GM04503 (cell line): ENCODE data around the gene RPS16.
A peak's percentile ranks its signal among the peaks of the same experiment; 100 is the strongest.

Experiments
- DNase-seq: peaks from one replicate; pipeline ENCODE4 v3.0.0-alpha.2; 2012; ENCODE audit warnings: low read depth

RPS16 gene

GRCh38 chr19:39407660-39408391 is 27.9 kb downstream of the RPS16 start:
- no peak for DNase-seq

- no peak for DNase-seq
Measured at GRCh38 chr19:39407410-39407659, 28.4 kb downstream of the RPS16 start.

- no peak for DNase-seq
Measured at GRCh38 chr19:39406656-39407409, 28.9 kb downstream of the RPS16 start, which contains the start of gene ZFP36. Gene ZFP36, plus strand, starts transcription at chr19:39406847. Its CDS starts 58 bp downstream, at chr19:39406905.

GRCh38 chr19:39405958-39406655 is 29.6 kb downstream of the RPS16 start:
- no peak for DNase-seq

GRCh38 chr19:39405261-39405957 is 30.3 kb downstream of the RPS16 start:
- no peak for DNase-seq

DNA sequence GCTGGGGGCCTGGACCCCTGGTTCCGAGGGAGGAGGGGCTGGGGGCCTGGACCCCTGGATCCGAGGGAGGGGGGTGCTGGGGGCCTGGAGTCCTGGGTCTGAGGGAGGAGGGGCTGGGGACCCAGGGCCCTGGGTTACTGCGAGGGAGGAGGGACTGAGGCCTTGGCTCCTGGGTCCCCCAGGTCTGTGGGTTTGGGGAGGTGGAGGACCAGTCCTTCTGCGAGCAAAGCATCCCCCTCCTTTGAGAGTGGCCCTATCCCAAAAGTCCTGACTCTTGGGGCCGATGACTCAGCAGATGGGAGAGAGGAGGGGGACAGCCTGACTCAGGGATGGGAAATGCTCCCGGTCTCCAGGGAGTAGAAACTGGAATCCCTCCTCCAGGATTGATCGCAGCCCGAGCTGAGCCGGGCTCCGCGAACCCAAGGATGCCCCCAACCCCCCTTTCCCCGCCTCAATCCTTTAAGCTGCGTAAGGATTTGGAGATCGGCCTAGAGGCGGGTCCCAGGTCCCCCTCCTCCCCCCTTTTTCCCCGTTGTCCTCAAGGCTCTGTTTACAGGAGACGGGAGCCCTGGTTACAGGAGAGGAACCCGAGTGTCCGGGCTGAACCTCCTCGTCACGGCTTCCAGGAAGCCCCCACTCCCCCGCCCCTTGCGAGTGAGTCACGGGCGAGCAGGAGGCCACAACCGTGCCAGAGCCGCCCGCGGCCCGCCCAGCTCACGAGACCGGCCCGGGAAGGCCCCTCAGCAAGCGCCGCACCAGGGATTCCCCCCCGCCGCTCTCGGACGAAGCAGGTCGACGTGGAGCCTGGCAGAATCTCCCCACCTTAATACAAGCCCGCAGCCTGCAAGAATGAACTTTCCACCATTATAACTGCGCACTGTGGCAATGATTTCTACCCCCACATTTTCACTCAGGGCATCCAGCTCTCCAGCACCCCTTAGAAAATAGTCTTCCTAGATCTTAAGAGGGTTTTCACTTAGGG is 32.1 kb downstream of the RPS16 start:
- peak; percentile 99 for DNase-seq

GRCh38 chr19:39402346-39403300 is 33.1 kb downstream of the RPS16 start:
- DNase-seq = no peak

DNA sequence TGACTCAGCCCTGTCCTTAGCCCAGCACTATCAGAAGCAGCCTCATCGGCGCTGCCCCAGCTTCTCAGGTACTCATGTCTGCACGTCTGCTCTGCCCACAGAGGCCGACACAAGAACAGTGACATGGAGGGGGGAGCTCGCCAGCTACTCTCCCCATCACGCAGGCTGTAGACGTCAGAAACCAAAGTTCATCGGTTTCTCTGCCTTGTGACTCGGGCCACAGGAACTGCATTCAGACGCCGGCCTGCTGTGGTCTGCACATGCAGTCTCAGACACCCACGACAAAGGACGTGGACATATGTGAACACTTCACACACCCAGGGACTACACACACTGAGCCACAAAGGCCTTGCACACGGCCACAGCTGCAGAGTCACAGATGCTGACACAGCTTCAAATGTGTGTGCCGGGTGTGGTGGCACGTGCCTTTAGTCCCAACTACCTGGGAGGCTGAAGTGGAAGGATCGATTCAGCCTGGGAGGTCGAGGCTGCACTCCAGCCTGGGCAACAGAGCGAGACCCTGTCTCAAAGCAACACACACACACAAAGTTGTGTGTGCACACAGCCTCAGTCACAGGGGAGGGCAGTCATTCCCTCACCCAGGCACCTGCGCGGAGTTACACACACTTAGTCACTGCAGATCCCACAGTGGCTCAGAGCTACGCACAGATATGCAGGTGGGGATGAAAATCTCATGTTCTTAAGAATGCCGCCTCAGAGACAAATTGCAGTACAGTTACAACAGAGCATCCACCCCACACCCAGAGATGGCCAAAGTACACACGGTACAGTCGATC is 34.0 kb downstream of the RPS16 start:
- no peak for DNase-seq

DNA sequence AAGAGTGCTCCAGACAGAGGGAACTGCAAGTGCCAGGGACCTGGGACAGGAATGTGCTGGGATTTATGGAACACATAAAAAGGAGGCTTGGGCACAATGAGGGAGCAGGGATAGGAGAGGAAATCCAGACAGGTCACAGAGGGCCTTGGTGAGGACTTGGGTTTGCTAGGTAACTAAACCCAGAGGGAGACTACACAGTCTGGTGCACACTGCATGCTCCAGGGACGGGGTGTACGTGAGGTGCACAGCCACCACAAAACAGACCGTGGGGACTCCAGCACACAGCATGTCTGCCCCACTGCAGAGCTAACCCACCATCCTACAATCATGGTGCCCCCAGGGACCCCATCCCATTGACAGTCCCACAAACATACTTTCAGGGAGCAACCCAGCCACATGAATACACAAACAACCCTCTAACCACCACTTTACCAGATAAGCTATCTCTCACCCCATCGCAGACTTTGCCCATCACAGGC is 34.6 kb downstream of the RPS16 start:
- DNase-seq = no peak

- no peak for DNase-seq
Measured at GRCh38 chr19:39400061-39400460, 35.7 kb downstream of the RPS16 start.

DNA sequence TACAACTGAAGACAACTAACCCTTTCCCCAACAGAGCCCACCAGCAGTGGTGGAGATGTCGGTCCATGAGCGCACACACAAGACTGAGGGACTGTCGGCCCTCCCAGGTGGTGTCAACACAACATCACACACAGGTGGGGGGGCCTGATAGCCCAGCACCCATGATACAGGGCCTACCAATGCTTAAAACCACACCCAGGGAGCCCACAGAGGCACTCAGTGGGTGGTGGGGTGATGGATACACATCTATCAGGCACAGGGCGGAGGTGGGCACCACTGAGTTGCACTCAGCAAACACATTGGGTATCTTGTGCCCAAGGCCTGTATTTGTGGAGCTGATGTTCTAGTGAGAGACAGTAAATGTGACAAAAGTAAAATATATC is 36.1 kb downstream of the RPS16 start:
- DNase-seq = no peak

DNA sequence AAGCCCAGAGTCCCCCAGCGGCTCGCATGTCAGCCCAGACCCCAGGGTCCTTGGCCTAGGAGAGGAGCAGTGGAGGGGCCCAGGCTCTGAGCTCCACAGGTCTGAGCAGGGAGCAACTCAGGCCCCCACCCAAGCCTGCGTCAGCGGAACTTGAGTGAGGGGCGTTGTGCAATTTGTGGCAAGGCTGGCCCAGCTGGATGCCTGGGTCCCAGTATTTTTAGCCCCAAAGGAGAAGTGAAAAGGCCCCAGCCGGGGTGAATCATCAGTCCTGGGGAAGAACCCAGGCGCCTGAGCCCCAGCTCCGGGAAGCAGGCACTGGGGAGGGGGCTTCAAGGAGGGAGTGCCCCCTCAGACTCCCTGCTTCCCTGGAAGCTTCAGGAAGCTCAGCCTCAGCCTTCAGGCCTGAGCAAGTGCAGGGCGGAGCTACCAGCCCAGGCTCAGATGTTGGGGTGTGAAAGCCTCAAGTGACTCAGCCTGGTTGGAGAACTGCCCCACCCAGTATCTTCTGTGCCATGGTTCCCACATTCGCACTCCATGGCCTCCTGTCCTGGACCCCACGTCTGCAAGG is 37.4 kb downstream of the RPS16 start:
- DNase-seq = no peak

DNA sequence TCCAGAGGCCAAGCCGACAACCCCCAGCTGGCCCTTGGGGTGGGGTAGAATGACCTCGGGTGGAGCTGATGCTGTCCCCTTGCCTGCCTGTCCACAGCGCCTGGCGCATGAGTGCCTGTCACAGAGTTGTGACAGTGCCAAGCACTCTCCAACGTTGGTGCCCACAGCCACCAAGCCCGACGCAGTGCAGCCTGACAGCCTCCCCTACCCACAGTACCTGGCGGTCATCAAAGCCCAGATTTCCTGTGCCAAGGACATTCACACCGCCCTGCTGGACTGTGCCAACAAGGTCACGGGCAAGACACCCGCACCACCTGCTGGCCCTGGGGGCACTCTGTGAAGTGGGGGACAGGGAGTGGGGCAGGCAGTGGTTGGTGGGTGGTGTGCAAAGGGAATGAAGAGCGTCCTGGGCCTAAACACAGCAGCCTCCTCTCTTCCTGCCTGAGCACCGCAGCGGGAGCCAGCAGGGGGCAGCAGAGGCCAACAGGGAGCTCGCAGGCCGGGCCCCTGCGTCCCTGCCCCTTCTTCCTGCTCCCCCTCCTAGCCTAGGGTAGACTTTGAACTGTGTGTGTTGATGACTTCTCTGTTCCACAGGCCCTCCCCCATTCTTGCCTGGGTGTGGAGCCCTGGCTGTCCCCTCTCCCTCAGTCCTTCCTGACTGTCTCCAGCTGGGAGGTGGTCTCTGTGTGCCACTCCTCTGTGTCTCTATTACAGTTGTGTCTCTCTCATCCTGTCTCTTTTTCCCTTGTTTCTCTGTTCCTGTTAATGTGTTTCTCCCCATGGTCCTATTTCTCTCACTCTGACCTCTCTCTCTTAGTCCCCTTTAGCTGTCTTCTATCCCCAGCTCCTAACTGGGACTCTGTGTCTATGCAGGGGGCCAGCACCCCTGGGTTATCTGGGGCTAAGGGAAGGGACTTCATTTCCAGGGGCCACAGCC is 38.1 kb downstream of the RPS16 start:
- DNase-seq = no peak

GRCh38 chr19:39390751-39391437 is 44.9 kb downstream of the RPS16 start, which contains the start of the genes MED29 and PAF1:
Gene MED29, plus strand, starts transcription at chr19:39391378. Its CDS starts 45 bp downstream, at chr19:39391423.
Gene PAF1, minus strand, starts transcription at chr19:39391106. Its CDS starts 242 bp downstream, at chr19:39390864.
- DNase-seq = peak; percentile 98

DNA sequence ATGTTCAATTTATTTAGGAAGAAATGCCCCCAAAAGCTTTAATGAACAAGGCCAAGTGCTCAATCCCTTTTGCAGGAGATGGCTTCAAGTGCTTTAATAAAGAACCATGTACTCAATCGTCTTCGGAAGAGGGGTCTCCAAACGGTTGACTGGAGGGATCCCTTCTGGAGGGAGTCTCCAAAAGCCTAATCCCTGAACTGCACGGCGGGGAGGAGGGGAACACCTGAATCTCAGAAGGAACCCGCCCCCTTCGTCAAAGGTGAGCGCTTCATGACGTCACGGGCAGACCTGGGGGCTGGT is 45.3 kb downstream of the RPS16 start:
- no peak for DNase-seq

DNA sequence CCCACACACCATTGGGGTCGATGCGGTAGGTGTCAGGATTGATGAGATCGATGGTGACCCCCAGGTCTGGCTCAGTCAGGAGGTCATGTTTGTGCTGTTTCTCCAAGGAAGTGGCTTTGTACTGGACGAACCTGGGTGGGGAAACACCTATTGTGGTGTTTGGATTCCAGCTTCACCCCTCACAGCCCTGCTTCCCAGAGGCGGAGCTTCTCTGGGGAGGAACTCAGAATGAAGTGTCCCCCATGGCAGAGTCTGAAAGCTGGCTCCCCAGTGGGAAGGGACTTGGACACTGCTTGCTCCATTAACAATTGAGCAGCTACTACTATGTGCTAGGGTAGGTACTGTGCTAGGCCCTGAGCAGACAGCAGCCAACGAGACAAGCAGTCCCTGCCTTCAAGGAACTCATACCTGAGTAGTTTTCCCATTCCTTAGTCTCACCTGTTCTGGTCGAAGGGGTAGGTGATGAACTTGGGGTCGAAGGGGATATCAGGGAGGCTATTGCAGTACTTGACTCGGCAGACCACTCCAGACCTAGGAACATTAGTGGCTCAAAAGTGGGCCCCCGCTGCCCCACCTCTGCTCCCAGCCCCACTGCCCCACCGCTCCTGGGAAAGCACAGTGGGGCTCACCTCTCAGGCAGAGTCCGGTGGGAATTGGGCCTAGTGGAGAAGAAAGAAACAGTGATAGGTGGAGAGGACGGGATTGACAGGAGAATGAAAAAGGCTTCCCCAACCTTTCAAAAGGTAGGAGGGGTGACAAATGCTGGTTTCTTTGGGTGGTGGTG is 45.9 kb downstream of the RPS16 start:
- DNase-seq = no peak
